Measurements from ENCODE around the gene FRMD1. TPM values are rescaled to one million over a fixed set of nuclear protein-coding genes. Genes with fewer than 3 reads are reported as not detected.

Gene FRMD1
- total and polyA plus RNA-seq, 2 donors (not counting 3 experiments of a cell fraction or from before 2014, with no cell fraction given) = not detected

DNA sequence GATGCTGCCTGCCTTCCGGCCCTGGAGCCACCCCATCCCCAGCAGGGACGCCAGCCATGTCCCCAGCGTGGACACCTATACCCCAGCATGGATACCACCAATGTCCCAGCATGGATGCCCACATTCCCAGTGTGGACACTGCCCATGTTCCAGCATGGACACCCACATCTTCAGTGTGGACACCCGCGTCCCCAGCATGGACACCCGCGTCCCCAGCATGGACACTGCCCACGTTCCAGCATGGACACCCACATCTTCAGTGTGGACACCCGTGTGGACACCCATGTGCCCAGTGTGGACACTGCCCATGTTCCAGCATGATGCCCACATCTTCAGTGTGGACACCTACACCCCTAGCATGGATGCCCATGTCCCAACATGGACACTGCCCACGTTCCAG, 7.1 kb upstream of the FRMD1 start:
- CTCF ChIA-PET = no interaction called here
- no peaks in the 10 kb centered on the region for H4K20me1 ChIP-seq (replicated peaks; ENCODE audit: control insufficient read depth, extremely low read depth, insufficient read depth, low read length)

DNA sequence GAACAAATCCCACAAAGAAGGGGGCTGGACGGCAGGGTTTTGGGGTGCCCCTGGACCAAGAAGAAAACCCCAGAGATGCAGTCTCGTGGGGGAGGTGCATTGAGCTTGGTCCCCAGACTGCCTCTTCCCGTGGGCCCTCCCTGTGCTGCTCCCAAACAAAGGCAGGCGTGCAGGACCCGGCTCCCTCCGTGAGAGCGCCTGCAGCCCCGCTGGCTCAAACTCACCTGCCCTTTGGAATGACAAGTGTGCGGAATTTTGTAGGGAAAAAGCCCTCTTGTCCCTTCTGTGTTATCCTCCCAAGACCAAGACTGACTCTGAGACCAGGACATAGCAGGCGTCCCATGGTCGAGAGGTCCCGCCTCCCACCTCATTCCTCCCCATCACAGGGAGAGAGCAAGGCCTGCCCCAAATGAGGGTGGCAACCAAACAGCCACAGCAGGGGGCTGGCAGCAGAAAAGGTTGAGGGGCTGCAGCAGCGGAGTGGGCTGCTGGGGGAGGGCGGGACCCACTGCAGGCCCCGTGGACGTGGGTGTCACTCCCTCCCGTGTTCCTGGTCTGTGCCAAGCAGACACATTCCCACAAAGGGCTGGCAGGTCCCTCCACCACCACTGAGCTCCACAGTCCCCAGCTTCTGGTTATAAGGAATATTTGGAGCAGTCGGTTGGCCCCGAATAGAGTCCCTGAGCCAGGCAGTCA, 5.6 kb upstream of the FRMD1 start:
- intact Hi-C loops (cut with micrococcal nuclease) = no loop called here
- Histone ChIP-seq H3K4me2 (ENCODE audit: insufficient read depth, low read length) (no peak overlapping the region), H3K36me3 (ENCODE audit: control insufficient read depth in 2 of 2, extremely low read depth in 1 of 2, insufficient read depth in 2 of 2, low read length in 2 of 2) (no peaks in the 10 kb centered on the region), H3K79me2 (ENCODE audit: control insufficient read depth, insufficient read depth, low read length) (no peaks in the 10 kb centered on the region), H3K4me3 (replicated peaks in 1 of 3; ENCODE audit: insufficient read depth in 1 of 3, low read depth in 1 of 3, low read length in 3 of 3) (no peak overlapping the region), H2AFZ (ENCODE audit: low read depth, low read length) (no peak overlapping the region), H3K9ac (replicated peaks; ENCODE audit: extremely low read depth, insufficient read depth, low read length) (no peak overlapping the region), H3K9me3 (replicated peaks; ENCODE audit: control insufficient read depth, insufficient read depth, low read length) (no peaks in the 10 kb centered on the region), H4K20me1 (replicated peaks; ENCODE audit: control insufficient read depth, extremely low read depth, insufficient read depth, low read length) (no peaks in the 10 kb centered on the region), H3K4me1 (ENCODE audit: control insufficient read depth, extremely low read depth, insufficient read depth, low read length) (no peaks in the 10 kb centered on the region), H3K27ac (ENCODE audit: insufficient read depth, low read depth, low read length) (no peak overlapping the region), H3K9me1 (replicated peaks; ENCODE audit: control insufficient read depth, extremely low read depth, insufficient read depth, low read length) (no peaks in the 10 kb centered on the region), H3K27me3 (ENCODE audit: control insufficient read depth in 2 of 2, insufficient read depth in 2 of 2, low read length in 2 of 2) (no peaks in the 10 kb centered on the region)
- BruUV-seq (replicated peaks) = no TSS peak
- dilution Hi-C loops (cut with MboI; ENCODE audit: extremely low pct_ligation_motif_present, low sequenced_read_pairs) = no loop called here
- POLR2A ChIA-PET = no interaction called here
- no peak for TF ChIP-seq FOS (IDR thresholded peaks at IDR 0.05; ENCODE audit: borderline replicate concordance, insufficient read depth, low read length)
- TF ChIP-seq, protein P1, sequence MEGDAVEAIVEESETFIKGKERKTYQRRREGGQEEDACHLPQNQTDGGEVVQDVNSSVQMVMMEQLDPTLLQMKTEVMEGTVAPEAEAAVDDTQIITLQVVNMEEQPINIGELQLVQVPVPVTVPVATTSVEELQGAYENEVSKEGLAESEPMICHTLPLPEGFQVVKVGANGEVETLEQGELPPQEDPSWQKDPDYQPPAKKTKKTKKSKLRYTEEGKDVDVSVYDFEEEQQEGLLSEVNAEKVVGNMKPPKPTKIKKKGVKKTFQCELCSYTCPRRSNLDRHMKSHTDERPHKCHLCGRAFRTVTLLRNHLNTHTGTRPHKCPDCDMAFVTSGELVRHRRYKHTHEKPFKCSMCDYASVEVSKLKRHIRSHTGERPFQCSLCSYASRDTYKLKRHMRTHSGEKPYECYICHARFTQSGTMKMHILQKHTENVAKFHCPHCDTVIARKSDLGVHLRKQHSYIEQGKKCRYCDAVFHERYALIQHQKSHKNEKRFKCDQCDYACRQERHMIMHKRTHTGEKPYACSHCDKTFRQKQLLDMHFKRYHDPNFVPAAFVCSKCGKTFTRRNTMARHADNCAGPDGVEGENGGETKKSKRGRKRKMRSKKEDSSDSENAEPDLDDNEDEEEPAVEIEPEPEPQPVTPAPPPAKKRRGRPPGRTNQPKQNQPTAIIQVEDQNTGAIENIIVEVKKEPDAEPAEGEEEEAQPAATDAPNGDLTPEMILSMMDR (IDR thresholded peaks at IDR 0.05; ENCODE audit: extremely low read depth in 1 of 2, insufficient read depth in 1 of 2, low read depth in 1 of 2, low read length in 2 of 2) = no peak
- no peak for TF ChIP-seq MYC (IDR thresholded peaks at IDR 0.05; ENCODE audit: low read depth, low read length)
- TF ChIP-seq POLR2AphosphoS5 (IDR thresholded peaks at IDR 0.05; ENCODE audit: insufficient read depth, low read depth, low read length) = no peak
- no peak for TF ChIP-seq GATA2 (IDR thresholded peaks at IDR 0.05; ENCODE audit: insufficient read depth, insufficient read length, low read depth, low read length)
- TF ChIP-seq POLR2A (IDR thresholded peaks at IDR 0.05; ENCODE audit: low read depth, low read length) = no peak
- no peak for TF ChIP-seq JUN (IDR thresholded peaks at IDR 0.05; ENCODE audit: borderline replicate concordance, insufficient read depth, insufficient read length, low read depth)
- TF ChIP-seq EZH2 (IDR thresholded peaks at IDR 0.05; ENCODE audit: borderline replicate concordance, low read depth, low read length, severe bottlenecking) = no peak
- TF ChIP-seq, protein P2, sequence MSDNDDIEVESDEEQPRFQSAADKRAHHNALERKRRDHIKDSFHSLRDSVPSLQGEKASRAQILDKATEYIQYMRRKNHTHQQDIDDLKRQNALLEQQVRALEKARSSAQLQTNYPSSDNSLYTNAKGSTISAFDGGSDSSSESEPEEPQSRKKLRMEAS (IDR thresholded peaks at IDR 0.05; ENCODE audit: insufficient read depth, insufficient read length) = no peak
- no peak for FAIRE-seq
- CTCF ChIA-PET = no interaction called here
- DNase-seq (ENCODE audit: low read depth, low spot score) = no peak

More for the DNA sequence above, 7.1 kb upstream of the FRMD1 start:
- DNase-seq (ENCODE audit: low read depth, low spot score) = no peak
- FAIRE-seq = no peak
- no peaks in the 10 kb centered on the region for H3K36me3 ChIP-seq (ENCODE audit: control insufficient read depth in 2 of 2, extremely low read depth in 1 of 2, insufficient read depth in 2 of 2, low read length in 2 of 2)
- no peak overlapping the region for H3K27ac ChIP-seq (ENCODE audit: insufficient read depth, low read depth, low read length)
- H3K9me3 ChIP-seq (replicated peaks; ENCODE audit: control insufficient read depth, insufficient read depth, low read length) = no peaks in the 10 kb centered on the region
- H2AFZ ChIP-seq (ENCODE audit: low read depth, low read length) = no peak overlapping the region
- dilution Hi-C loops (cut with MboI; ENCODE audit: extremely low pct_ligation_motif_present, low sequenced_read_pairs) = no loop called here
- H3K79me2 ChIP-seq (ENCODE audit: control insufficient read depth, insufficient read depth, low read length) = no peaks in the 10 kb centered on the region
- no peaks in the 10 kb centered on the region for H3K27me3 ChIP-seq (ENCODE audit: control insufficient read depth in 2 of 2, insufficient read depth in 2 of 2, low read length in 2 of 2)
- no peaks in the 10 kb centered on the region for H3K4me1 ChIP-seq (ENCODE audit: control insufficient read depth, extremely low read depth, insufficient read depth, low read length)
- no peak overlapping the region for H3K4me2 ChIP-seq (ENCODE audit: insufficient read depth, low read length)
- no TSS peak for BruUV-seq (replicated peaks)
- intact Hi-C loops (cut with micrococcal nuclease) = no loop called here
- TF ChIP-seq JUN (IDR thresholded peaks at IDR 0.05; ENCODE audit: borderline replicate concordance, insufficient read depth, insufficient read length, low read depth) (no peak), POLR2A (IDR thresholded peaks at IDR 0.05; ENCODE audit: low read depth, low read length) (no peak), GATA2 (IDR thresholded peaks at IDR 0.05; ENCODE audit: insufficient read depth, insufficient read length, low read depth, low read length) (no peak), POLR2AphosphoS5 (IDR thresholded peaks at IDR 0.05; ENCODE audit: insufficient read depth, low read depth, low read length) (no peak)
- TF ChIP-seq, protein P2 (IDR thresholded peaks at IDR 0.05; ENCODE audit: insufficient read depth, insufficient read length) = no peak
- H3K9me1 ChIP-seq (replicated peaks; ENCODE audit: control insufficient read depth, extremely low read depth, insufficient read depth, low read length) = no peaks in the 10 kb centered on the region
- no peak overlapping the region for H3K4me3 ChIP-seq (replicated peaks in 1 of 3; ENCODE audit: insufficient read depth in 1 of 3, low read depth in 1 of 3, low read length in 3 of 3)
- no peak overlapping the region for H3K9ac ChIP-seq (replicated peaks; ENCODE audit: extremely low read depth, insufficient read depth, low read length)
- POLR2A ChIA-PET = no interaction called here
